PC-9 (cell line): ENCODE results near the gene NKX2-8. TPM values are rescaled to one million over a fixed set of nuclear protein-coding genes. Genes with fewer than 3 reads are reported as not detected.

ENCODE experiments used
- BruUV-seq: library from RNA; stranded (reverse); fragments of 400-500 nt; replicated peaks from 2 replicates; lab custom pipeline; 2021; lab: Mats Ljungman, UMichigan
- CTCF ChIA-PET: fragments of 300-600 bp; sonication (Branson Sonifier 250); formaldehyde crosslinking; loops from one replicate; lab custom pipeline; 2022; ENCODE audit warnings: antibody characterized with exemption; lab: Charles Lee
- POLR2A ChIA-PET: fragments of 300-600 bp; sonication (Branson Sonifier 250); formaldehyde crosslinking; loops from one replicate; lab custom pipeline; 2022; ENCODE audit warnings: antibody characterized with exemption; ENCODE audit not compliant: unreplicated experiment; lab: Charles Lee
- DNase-seq, 2 experiments: peaks; one replicate each; pipeline versions ENCODE4 v3.0.0 to v3.0.0-alpha.2; 2015 to 2022; ENCODE audit warnings: mixed read lengths in 1 of 2
- H2AFZ ChIP-seq: fragments of 200-600 bp; sonication (generic); 2 replicates; pipeline ENCODE4 v1.8.1; 2017; ENCODE audit warnings: antibody characterized with exemption
- H3F3A ChIP-seq: fragments of 200-600 bp; sonication (generic); 2 replicates; pipeline ENCODE4 v1.8.1; 2017; ENCODE audit warnings: antibody characterized with exemption, mild to moderate bottlenecking, low read depth; ENCODE audit not compliant: insufficient read depth
- H3K27ac ChIP-seq: fragments of 200-600 bp; sonication (generic); 2 replicates; pipeline ENCODE4 v1.6.1; 2016; ENCODE audit warnings: mixed run types
- H3K27me3 ChIP-seq: fragments of 200-600 bp; sonication (generic); 2 replicates; pipeline ENCODE4 v1.6.1; 2016; ENCODE audit warnings: low read depth, mixed run types; ENCODE audit not compliant: insufficient read depth
- H3K36me3 ChIP-seq: fragments of 200-600 bp; sonication (generic); 2 replicates; pipeline ENCODE4 v1.6.1; 2016; ENCODE audit warnings: low read depth, mixed run types
- H3K4me1 ChIP-seq: fragments of 200-600 bp; sonication (generic); replicated peaks from 2 replicates; pipeline ENCODE4 v1.6.1; 2016; ENCODE audit warnings: mixed run types; ENCODE audit not compliant: insufficient read depth
- H3K4me2 ChIP-seq: fragments of 200-600 bp; sonication (generic); 2 replicates; pipeline ENCODE4 v1.6.1; 2017; ENCODE audit warnings: mixed run types
- H3K4me3 ChIP-seq: fragments of 200-600 bp; sonication (generic); 2 replicates; pipeline ENCODE4 v1.6.1; 2016; ENCODE audit warnings: mixed run types
- H3K79me2 ChIP-seq: fragments of 200-600 bp; sonication (generic); 2 replicates; pipeline ENCODE4 v1.6.1; 2017; ENCODE audit warnings: low read depth, mixed run types
- H3K9me2 ChIP-seq: fragments of 200-600 bp; sonication (generic); 2 replicates; pipeline ENCODE4 v1.8.1; 2017; ENCODE audit warnings: mild to moderate bottlenecking; ENCODE audit not compliant: insufficient read depth
- H3K9me3 ChIP-seq: fragments of 200-600 bp; sonication (generic); 2 replicates; pipeline ENCODE4 v1.8.1; 2016; ENCODE audit warnings: low read depth; ENCODE audit not compliant: insufficient read depth
- H4K20me1 ChIP-seq: fragments of 200-600 bp; sonication (generic); 2 replicates; pipeline ENCODE4 v1.8.1; 2017; ENCODE audit not compliant: insufficient read depth
- EZH2 ChIP-seq: fragments of 200-600 bp; sonication (generic); IDR thresholded peaks from 2 replicates; pipeline ENCODE4 v1.8.0; 2017; ENCODE audit warnings: antibody characterized with exemption, low read depth
- intact Hi-C: fragments of 100-400 bp; cut with micrococcal nuclease; formaldehyde crosslinking; loops from one replicate; pipeline ENCODE4 v1.10.0; 2022; ENCODE audit not compliant: unreplicated experiment
- total RNA-seq: library from RNA; stranded (reverse); gene quantifications from 2 replicates; pipeline ENCODE4 v1.2.3, GENCODE V29; 2021
- TF ChIP-seq, protein P1 (sequence below): fragments of 200-600 bp; sonication (generic); conservative IDR thresholded peaks from 2 replicates; pipeline ENCODE4 v1.6.1; 2017; ENCODE audit warnings: mixed run types, antibody characterized with exemption, mild to moderate bottlenecking, moderate library complexity

Gene NKX2-8
- total RNA-seq, 1 experiment from 2014 or later, result 1.1 TPM

DNA sequence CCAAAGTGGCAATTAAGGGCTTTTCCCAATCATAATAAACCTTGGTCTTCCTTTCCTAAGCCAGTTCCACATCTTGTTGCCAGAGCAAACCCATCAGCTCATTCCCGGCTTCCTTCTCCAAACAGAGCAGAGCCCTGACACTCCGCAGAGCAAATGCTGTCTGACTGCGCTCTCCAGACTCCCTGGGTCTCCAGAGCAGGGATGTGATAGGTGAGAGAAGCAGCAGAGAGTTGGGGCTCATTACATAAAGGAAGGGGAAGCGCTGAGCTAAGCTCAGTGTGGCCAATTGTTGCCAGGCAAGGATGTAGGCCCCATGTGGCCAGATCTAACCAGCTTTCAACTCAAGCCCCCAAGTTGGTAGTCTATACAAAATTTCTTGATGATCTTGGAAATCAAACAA is 43.0 kb upstream of the NKX2-8 start:
- Histone ChIP-seq H3K79me2 (no peaks in the 10 kb centered on the region), H3K9me3 (no peaks in the 10 kb centered on the region), H4K20me1 (no peaks in the 10 kb centered on the region), H3K4me3 (no peak overlapping the region), H3K4me2 (no peak overlapping the region), H2AFZ (no peak overlapping the region), H3K4me1 (peaks cover 6% of the 10 kb centered on the region; the same call in 1 of the 2 replicates), H3K27ac (no peak overlapping the region), H3K36me3 (no peaks in the 10 kb centered on the region), H3K9me2 (no peaks in the 10 kb centered on the region), H3F3A (no peaks in the 10 kb centered on the region), H3K27me3 (no peaks in the 10 kb centered on the region)
- no peak for DNase-seq
- intact Hi-C loops, result no loop called here
- BruUV-seq, result no TSS peak
- no peak for TF ChIP-seq EZH2
- TF ChIP-seq, protein P1, sequence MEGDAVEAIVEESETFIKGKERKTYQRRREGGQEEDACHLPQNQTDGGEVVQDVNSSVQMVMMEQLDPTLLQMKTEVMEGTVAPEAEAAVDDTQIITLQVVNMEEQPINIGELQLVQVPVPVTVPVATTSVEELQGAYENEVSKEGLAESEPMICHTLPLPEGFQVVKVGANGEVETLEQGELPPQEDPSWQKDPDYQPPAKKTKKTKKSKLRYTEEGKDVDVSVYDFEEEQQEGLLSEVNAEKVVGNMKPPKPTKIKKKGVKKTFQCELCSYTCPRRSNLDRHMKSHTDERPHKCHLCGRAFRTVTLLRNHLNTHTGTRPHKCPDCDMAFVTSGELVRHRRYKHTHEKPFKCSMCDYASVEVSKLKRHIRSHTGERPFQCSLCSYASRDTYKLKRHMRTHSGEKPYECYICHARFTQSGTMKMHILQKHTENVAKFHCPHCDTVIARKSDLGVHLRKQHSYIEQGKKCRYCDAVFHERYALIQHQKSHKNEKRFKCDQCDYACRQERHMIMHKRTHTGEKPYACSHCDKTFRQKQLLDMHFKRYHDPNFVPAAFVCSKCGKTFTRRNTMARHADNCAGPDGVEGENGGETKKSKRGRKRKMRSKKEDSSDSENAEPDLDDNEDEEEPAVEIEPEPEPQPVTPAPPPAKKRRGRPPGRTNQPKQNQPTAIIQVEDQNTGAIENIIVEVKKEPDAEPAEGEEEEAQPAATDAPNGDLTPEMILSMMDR, result no peak
- ChIA-PET CTCF (no interaction called here), POLR2A (no interaction called here)

DNA sequence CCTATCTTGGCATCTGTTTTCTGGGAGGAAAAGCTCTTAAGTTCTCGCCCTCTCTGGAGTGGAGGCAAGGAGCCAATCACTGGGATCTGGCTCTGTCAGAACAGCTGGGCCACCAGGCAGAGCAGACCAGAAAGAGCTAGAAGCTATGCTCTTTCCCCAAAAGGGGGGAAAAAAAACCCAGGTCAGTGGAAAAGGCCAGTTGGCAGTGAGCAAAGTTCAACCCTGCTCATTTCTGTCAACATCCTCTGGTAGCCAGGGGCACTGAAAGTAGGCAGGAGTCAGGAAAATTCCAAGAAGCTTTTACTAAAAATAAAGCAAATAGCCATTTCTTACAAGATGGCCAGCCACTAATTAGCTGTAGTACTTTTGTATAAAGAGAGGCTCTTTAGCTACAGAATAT is 42.6 kb upstream of the NKX2-8 start:
- no peaks in the 10 kb centered on the region for H3K27me3 ChIP-seq
- H3K27ac ChIP-seq, result no peak overlapping the region
- H3K4me1 ChIP-seq, result peaks cover 6% of the 10 kb centered on the region; the same call in 1 of the 2 replicates
- H3K9me2 ChIP-seq, result no peaks in the 10 kb centered on the region
- no peak overlapping the region for H3K4me3 ChIP-seq
- TF ChIP-seq, protein P1, result no peak
- TF ChIP-seq EZH2, result no peak
- H3K9me3 ChIP-seq, result no peaks in the 10 kb centered on the region
- DNase-seq, result no peak
- intact Hi-C loops, result no loop called here
- no peaks in the 10 kb centered on the region for H4K20me1 ChIP-seq
- no peaks in the 10 kb centered on the region for H3K79me2 ChIP-seq
- no peaks in the 10 kb centered on the region for H3K36me3 ChIP-seq
- H2AFZ ChIP-seq, result no peak overlapping the region
- ChIA-PET CTCF (no interaction called here), POLR2A (interaction anchor here (0.6 kb wide), 1 partner anchor 79 kb away, joined by 5 read pairs; no protein-coding TSS in a partner anchor)
- no peak overlapping the region for H3K4me2 ChIP-seq
- BruUV-seq, result no TSS peak
- no peaks in the 10 kb centered on the region for H3F3A ChIP-seq

DNA sequence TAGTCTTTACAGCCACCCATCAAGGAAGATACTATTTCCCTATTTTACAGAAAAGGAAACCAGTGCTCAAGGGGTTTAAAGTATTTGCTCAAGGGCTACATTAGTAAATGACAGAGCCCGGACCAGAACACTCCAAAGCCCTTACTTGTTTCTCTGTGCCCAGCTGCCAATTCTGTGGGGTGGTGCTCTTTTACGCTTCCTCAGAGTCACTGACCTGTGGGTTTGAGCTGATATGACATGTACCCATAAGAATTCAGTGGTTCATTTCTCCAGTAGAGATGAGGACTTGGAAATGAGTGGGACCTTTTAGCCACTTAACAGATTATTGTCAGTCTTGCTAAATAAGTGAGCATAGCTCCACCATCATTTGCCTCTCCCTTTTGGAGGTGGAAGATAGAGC is 37.4 kb upstream of the NKX2-8 start:
- Histone ChIP-seq H2AFZ (no peak overlapping the region), H3K27ac (no peak overlapping the region), H4K20me1 (no peaks in the 10 kb centered on the region), H3K9me2 (no peaks in the 10 kb centered on the region), H3K4me1 (no peaks in the 10 kb centered on the region), H3K4me2 (no peak overlapping the region), H3K27me3 (no peaks in the 10 kb centered on the region), H3K79me2 (no peaks in the 10 kb centered on the region), H3K36me3 (no peaks in the 10 kb centered on the region), H3K4me3 (no peak overlapping the region), H3K9me3 (no peaks in the 10 kb centered on the region), H3F3A (no peaks in the 10 kb centered on the region)
- BruUV-seq, result no TSS peak
- POLR2A ChIA-PET, result no interaction called here
- TF ChIP-seq, protein P1, result no peak
- TF ChIP-seq EZH2, result no peak
- no peak for DNase-seq
- CTCF ChIA-PET, result no interaction called here
- intact Hi-C loops, result no loop called here
